Cerebellar nuclear complex (tissue), 1 donor: ENCODE data around the gene SFXN2.
"Not testable (repeated sequence)": the region's sequence is repeated elsewhere in the genome, so short reads cannot be mapped to it uniquely, and the experiment has no call there.

Experiments
- DNase-seq, 2 experiments: peaks; one replicate each; lab custom pipeline; 2025; lab: John Stamatoyannopoulos, UW

Gene SFXN2

GRCh38 chr10:102720775-102721301 lies 6.4 kb downstream of the SFXN2 start:
- DNase-seq, result no peak

GRCh38 chr10:102721954-102722353 lies 7.5 kb downstream of the SFXN2 start:
- DNase-seq, result no peak

- DNase-seq, result no peak
Measured at GRCh38 chr10:102723989-102724388, 9.6 kb downstream of the SFXN2 start.

- no peak for DNase-seq
Measured at GRCh38 chr10:102726274-102726673, 11.8 kb downstream of the SFXN2 start.

GRCh38 chr10:102727037-102727818 lies 12.8 kb downstream of the SFXN2 start:
- DNase-seq, result no peak

- peak in 1 of 2 experiments; percentile 11 for DNase-seq
Measured at GRCh38 chr10:102729029-102730026, 14.9 kb downstream of the SFXN2 start.

- no peak for DNase-seq
Measured at GRCh38 chr10:102731222-102731800, 16.9 kb downstream of the SFXN2 start.

GRCh38 chr10:102732661-102733060 lies 18.2 kb downstream of the SFXN2 start:
- DNase-seq, result no peak

- DNase-seq, result no peak
Measured at GRCh38 chr10:102735065-102735562, 20.7 kb downstream of the SFXN2 start.

GRCh38 chr10:102738692-102739121 lies 24.3 kb downstream of the SFXN2 start:
- DNase-seq, result no peak

- no peak for DNase-seq
Measured at GRCh38 chr10:102740229-102740628, 25.8 kb downstream of the SFXN2 start.

GRCh38 chr10:102741726-102742237 lies 27.3 kb downstream of the SFXN2 start:
- no peak for DNase-seq

- not testable (repeated sequence) for DNase-seq
Measured at GRCh38 chr10:102742313-102742712, 27.9 kb downstream of the SFXN2 start.

- DNase-seq, result no peak
Measured at GRCh38 chr10:102743078-102743587, 28.7 kb downstream of the SFXN2 start.

- peak; percentile 92 to 99 for DNase-seq
Measured at GRCh38 chr10:102743588-102744373, 29.3 kb downstream of the SFXN2 start, which contains the start of gene WBP1L. WBP1L (plus strand) TSS chr10:102743948; CDS start chr10:102744054, 106 bp downstream.

- DNase-seq, result no peak
Measured at GRCh38 chr10:102744374-102745051, 30.1 kb downstream of the SFXN2 start.

- DNase-seq, result no peak
Measured at GRCh38 chr10:102745157-102745556, 30.7 kb downstream of the SFXN2 start.

- DNase-seq, result no peak
Measured at GRCh38 chr10:102752266-102752930, 38.0 kb downstream of the SFXN2 start.

- DNase-seq, result no peak
Measured at GRCh38 chr10:102752934-102753664, 38.7 kb downstream of the SFXN2 start.
